HepG2 (cell line): ENCODE results near the gene ZNF333. TPM values are rescaled to one million over a fixed set of nuclear protein-coding genes. Genes with fewer than 3 reads are reported as not detected.

Source experiments
- ATAC-seq: fragments of 200-7000 bp; cut with Tn5 transposase; 3 replicates; pipeline ENCODE4 v1.9.1; 2020; ENCODE audit warnings: mild to moderate bottlenecking, moderate library complexity
- BruUV-seq: library from RNA; stranded (reverse); fragments of 400-500 nt; replicated peaks from 2 replicates; lab custom pipeline; 2021; lab: Mats Ljungman, UMichigan
- CTCF ChIA-PET: fragments of 300-600 bp; formaldehyde crosslinking; extraction: SDS; loops from one replicate; lab custom pipeline; 2021; ENCODE audit warnings: low total read pairs, inconsistent platforms, low intra/inter-chr PET ratio; lab: Yijun Ruan, JAX
- POLR2A ChIA-PET: fragments of 350-600 bp; sonication (Branson Sonifier 250); formaldehyde crosslinking; loops from one replicate; lab custom pipeline; 2020; ENCODE audit warnings: antibody characterized with exemption, inconsistent platforms; lab: Yijun Ruan, JAX
- DNase-seq: peaks from one replicate; pipeline ENCODE4 v3.0.0-alpha.2; 2015; ENCODE audit warnings: low spot score
- FAIRE-seq: peaks from 3 replicates; lab custom pipeline; 2011; peaks lifted over from hg19 to GRCh38; lab: Jason Lieb, UNC
- H2AFZ ChIP-seq: one replicate; pipeline ENCODE4 v1.6.1; 2011; ENCODE audit warnings: low read length, inconsistent platforms
- H3K27ac ChIP-seq: fragments of 300-600 bp; 3 replicates; pipeline ENCODE4 v1.8.0; 2011; ENCODE audit warnings: mixed run types, mild to moderate bottlenecking, mixed read lengths, low read length, inconsistent platforms; ENCODE audit not compliant: insufficient read depth; ENCODE audit errors: extremely low read length
- H3K27me3 ChIP-seq, 2 experiments: fragments of 200-600 bp in 1 of 2; 2 replicates in 1 of 2; 3 replicates in 1 of 2; pipeline versions ENCODE4 v1.6.0 to v1.8.0; 2011; ENCODE audit warnings: low read length in 2 of 2, mild to moderate bottlenecking in 2 of 2, moderate library complexity in 2 of 2, inconsistent platforms in 1 of 2; ENCODE audit not compliant: insufficient read depth in 2 of 2, control insufficient read depth in 1 of 2
- H3K36me3 ChIP-seq, 2 experiments: fragments of 200-600 bp in 1 of 2; replicated peaks in 1 of 2; 2 replicates in 1 of 2; 3 replicates in 1 of 2; pipeline versions ENCODE4 v1.5.1 to v1.8.0; 2011; ENCODE audit warnings: low read length in 2 of 2, inconsistent platforms in 1 of 2; ENCODE audit not compliant: insufficient read depth in 2 of 2, control insufficient read depth in 1 of 2
- H3K4me1 ChIP-seq: 2 replicates; pipeline ENCODE4 v1.5.1; 2012; ENCODE audit warnings: low read length, inconsistent platforms; ENCODE audit not compliant: insufficient read depth
- H3K4me2 ChIP-seq: 2 replicates; pipeline ENCODE4 v1.6.0; 2011; ENCODE audit warnings: low read depth, low read length, inconsistent platforms
- H3K4me3 ChIP-seq, 3 experiments: fragments of 200-600 bp in 1 of 3; sonication (generic), shearing (Covaris generic) in 1 of 3; replicated peaks in 1 of 3; 2 replicates each; pipeline ENCODE4 v1.5.1; 2011 to 2016; ENCODE audit warnings: low read length in 3 of 3, inconsistent platforms in 2 of 3, low read depth in 2 of 3, mild to moderate bottlenecking in 2 of 3, control low read depth in 1 of 3, mixed read lengths in 1 of 3; ENCODE audit not compliant: insufficient read depth in 1 of 3
- H3K79me2 ChIP-seq: one replicate; pipeline ENCODE4 v1.6.1; 2011; ENCODE audit warnings: low read length, inconsistent platforms; ENCODE audit not compliant: insufficient read depth
- H3K9ac ChIP-seq: 2 replicates; pipeline ENCODE4 v1.6.0; 2011; ENCODE audit warnings: mild to moderate bottlenecking, low read depth, low read length, inconsistent platforms; ENCODE audit not compliant: insufficient read depth
- H3K9me3 ChIP-seq: 2 replicates; pipeline ENCODE4 v1.5.1; 2012; ENCODE audit warnings: mild to moderate bottlenecking, low read length
- H4K20me1 ChIP-seq: 2 replicates; pipeline ENCODE4 v1.6.0; 2011; ENCODE audit warnings: inconsistent platforms, mild to moderate bottlenecking, low read length, moderate library complexity; ENCODE audit not compliant: insufficient read depth
- GZF1 ChIP-seq: sonication (generic); formaldehyde crosslinking; IDR thresholded peaks from 2 replicates; pipeline ENCODE4 v1.5.1; 2020; ENCODE audit warnings: mild to moderate bottlenecking, missing genetic modification reagents
- HCFC1 ChIP-seq: fragments of 150-350 bp; IDR thresholded peaks from 2 replicates; pipeline ENCODE4 v1.6.1; 2014; ENCODE audit warnings: low read depth, low read length
- KDM5B ChIP-seq: sonication (generic); formaldehyde crosslinking; IDR thresholded peaks from 2 replicates; pipeline ENCODE4 v1.4.0; 2020; ENCODE audit warnings: missing genetic modification reagents, mild to moderate bottlenecking, borderline replicate concordance
- PAXIP1 ChIP-seq: sonication (generic); formaldehyde crosslinking; conservative IDR thresholded peaks from 2 replicates; pipeline ENCODE4 v1.4.0; 2020; ENCODE audit warnings: mild to moderate bottlenecking, missing genetic modification reagents, moderate library complexity
- ZFP41 ChIP-seq: sonication (generic); formaldehyde crosslinking; IDR thresholded peaks from 2 replicates; pipeline ENCODE4 v1.4.0; 2020; ENCODE audit warnings: mild to moderate bottlenecking, missing genetic modification reagents, borderline replicate concordance
- ZNF362 ChIP-seq: sonication (generic); formaldehyde crosslinking; IDR thresholded peaks from 2 replicates; pipeline ENCODE4 v1.4.0; 2020; ENCODE audit warnings: missing genetic modification reagents, mild to moderate bottlenecking, borderline replicate concordance
- ZNF740 ChIP-seq: sonication (generic); formaldehyde crosslinking; IDR thresholded peaks from 2 replicates; pipeline ENCODE4 v1.4.0; 2020; ENCODE audit warnings: missing genetic modification reagents
- WGBS: methylation state at CpG from one replicate; pipeline ENCODE4 v1.1.6; 2017; ENCODE audit warnings: low lambda C conversion rate; 5-methylcytosine and 5-hydroxymethylcytosine counted together
- in situ Hi-C: cut with HindIII; loops from 2 replicates; pipeline ENCODE4 v1.10.0; 2017; ENCODE audit warnings: low pct_unique_long_range_greater_than_20kb; ENCODE audit not compliant: extremely low pct_ligation_motif_present
- intact Hi-C: fragments of 100-400 bp; cut with micrococcal nuclease; formaldehyde crosslinking; loops from one replicate; pipeline ENCODE4 v1.10.0; 2022; ENCODE audit not compliant: unreplicated experiment
- polyA plus RNA-seq, 8 experiments: library from polyadenylated mRNA; depleted of rRNA in 3 of 8; stranded (reverse) in 7 of 8; unstranded in 1 of 8; fragments of >200 nt; fragmentation: Illumina TruSeq in 4 of 8; extraction: Trizol in 4 of 8; gene quantifications; 2 replicates each; pipeline versions ENCODE4 v1.2.1 to v1.2.3, GENCODE V29; 2011 to 2016; ENCODE audit warnings: low read depth in 4 of 8, missing spikeins in 1 of 8, mixed read lengths in 1 of 8; ENCODE audit not compliant: insufficient read depth in 1 of 8
- total RNA-seq, 5 experiments: library from RNA; depleted of rRNA; stranded (reverse); fragments of >200 nt; fragmentation: Illumina TruSeq; extraction: Trizol; gene quantifications; 2 replicates each; pipeline ENCODE4 v1.2.3, GENCODE V29; 2016; ENCODE audit warnings: low read depth in 1 of 5

ZNF333 gene
- total and polyA plus RNA-seq, 2 of the 13 experiments (the other 11 are each of a cell fraction or from before 2014, with no cell fraction given), result 3.4 to 6.4 TPM

- TF ChIP-seq PAXIP1 (CRISPR knock-in tag) (no peak), HCFC1 (no peak), ZNF740 (CRISPR knock-in tag) (no peak), KDM5B (CRISPR knock-in tag) (no peak), ZNF362 (no peak)
Measured at GRCh38 chr19:14655726-14656125, 34.1 kb upstream of the ZNF333 start (continued).

- Histone ChIP-seq H3K79me2 (no peaks in the 10 kb centered on the region), H3K9me3 (no peaks in the 10 kb centered on the region), H4K20me1 (no peaks in the 10 kb centered on the region), H3K4me3 (no peak overlapping the region), H3K4me2 (no peak overlapping the region), H2AFZ (no peak overlapping the region), H3K9ac (no peak overlapping the region), H3K27ac (no peak overlapping the region), H3K27me3 (no peaks in the 10 kb centered on the region), H3K36me3 (no peaks in the 10 kb centered on the region), H3K4me1 (0 out of 2 replicates have a peak, but pooled peaks cover 13% of the 10 kb centered on the region)
- POLR2A ChIA-PET, result no interaction called here
- WGBS, result 12% methylated on average over 6 of the region's 6 CpGs
- DNase-seq, result no peak
- no TSS peak for BruUV-seq
- no peak for FAIRE-seq
- ATAC-seq, result no peak
- CTCF ChIA-PET, result no interaction called here
- peak; percentile 99 for TF ChIP-seq GZF1 (CRISPR knock-in tag)
- no peak for TF ChIP-seq ZFP41 (CRISPR knock-in tag)
- intact Hi-C loops, result no loop called here
- in situ Hi-C loops, result no loop called here
Measured at GRCh38 chr19:14659874-14660489, 29.9 kb upstream of the ZNF333 start.
